Smooth muscle cell (in vitro differentiated cells): ENCODE data around the gene RBM6. TPM values are rescaled to one million over a fixed set of nuclear protein-coding genes. Genes with fewer than 3 reads are reported as not detected.

ENCODE experiments used
- DNase-seq: peaks from one replicate; lab custom pipeline; 2025; ENCODE audit not compliant: unreplicated experiment; lab: John Stamatoyannopoulos, UW
- H2AFZ ChIP-seq: fragments of 200-600 bp; sonication (generic); 2 replicates; pipeline ENCODE4 v1.6.0; 2016; ENCODE audit warnings: antibody characterized with exemption, low read depth, mild to moderate bottlenecking
- H3F3A ChIP-seq: fragments of 200-600 bp; sonication (generic); 2 replicates; pipeline ENCODE4 v1.6.0; 2017; ENCODE audit warnings: antibody characterized with exemption, low read depth
- H3K27ac ChIP-seq: fragments of 200-600 bp; sonication (generic); 2 replicates; pipeline ENCODE4 v1.5.1; 2016; ENCODE audit warnings: low read depth, mild to moderate bottlenecking
- H3K27me3 ChIP-seq: fragments of 200-600 bp; sonication (generic); 2 replicates; pipeline ENCODE4 v1.6.1; 2016; ENCODE audit warnings: low read depth, mild to moderate bottlenecking
- H3K36me3 ChIP-seq: fragments of 200-600 bp; sonication (generic); 2 replicates; pipeline ENCODE4 v1.5.1; 2016; ENCODE audit warnings: low read depth
- H3K4me1 ChIP-seq: fragments of 200-600 bp; sonication (generic); 2 replicates; pipeline ENCODE4 v1.5.1; 2016; ENCODE audit warnings: low read depth
- H3K4me2 ChIP-seq: fragments of 200-600 bp; sonication (generic); 2 replicates; pipeline ENCODE4 v1.6.0; 2016; ENCODE audit warnings: mild to moderate bottlenecking
- H3K4me3 ChIP-seq: fragments of 200-600 bp; sonication (generic); 2 replicates; pipeline ENCODE4 v1.5.1; 2016; ENCODE audit warnings: mild to moderate bottlenecking
- H3K79me2 ChIP-seq: fragments of 200-600 bp; sonication (generic); 2 replicates; pipeline ENCODE4 v1.6.0; 2016; ENCODE audit warnings: low read depth, mild to moderate bottlenecking
- H3K9ac ChIP-seq: fragments of 200-600 bp; sonication (generic); 2 replicates; pipeline ENCODE4 v1.6.0; 2016; ENCODE audit warnings: low read depth
- H3K9me3 ChIP-seq: fragments of 200-600 bp; sonication (generic); replicated peaks from 2 replicates; pipeline ENCODE4 v1.5.1; 2016; ENCODE audit warnings: low read depth
- H4K20me1 ChIP-seq: fragments of 200-600 bp; sonication (generic); 2 replicates; pipeline ENCODE4 v1.6.0; 2016; ENCODE audit warnings: low read depth
- WGBS: methylation state at CpG from one replicate; pipeline ENCODE4 v1.1.7; 2016; ENCODE audit warnings: low lambda C conversion rate; 5-methylcytosine and 5-hydroxymethylcytosine counted together
- polyA plus RNA-seq: library from polyadenylated mRNA; unstranded; fragments of >200 nt; fragmentation: Nextera tagmentation; extraction: Ambion mirVana; gene quantifications from 2 replicates; pipeline ENCODE4 v1.2.1, GENCODE V29; 2016
- total RNA-seq: library from RNA; depleted of rRNA; stranded (reverse); fragments of >200 nt; gene quantifications from 2 replicates; pipeline ENCODE4 v1.2.3, GENCODE V29; 2014
- TF ChIP-seq, protein P1 (sequence below): fragments of 200-600 bp; sonication (generic); IDR thresholded peaks from 2 replicates; pipeline ENCODE4 v1.5.1; 2017; ENCODE audit warnings: borderline replicate concordance, mild to moderate bottlenecking, antibody characterized with exemption; ENCODE audit not compliant: insufficient read depth, poor library complexity, severe bottlenecking

RBM6 gene
- total and polyA plus RNA-seq, 2 experiments from 2014 or later, result 41.7 to 45.6 TPM

DNA sequence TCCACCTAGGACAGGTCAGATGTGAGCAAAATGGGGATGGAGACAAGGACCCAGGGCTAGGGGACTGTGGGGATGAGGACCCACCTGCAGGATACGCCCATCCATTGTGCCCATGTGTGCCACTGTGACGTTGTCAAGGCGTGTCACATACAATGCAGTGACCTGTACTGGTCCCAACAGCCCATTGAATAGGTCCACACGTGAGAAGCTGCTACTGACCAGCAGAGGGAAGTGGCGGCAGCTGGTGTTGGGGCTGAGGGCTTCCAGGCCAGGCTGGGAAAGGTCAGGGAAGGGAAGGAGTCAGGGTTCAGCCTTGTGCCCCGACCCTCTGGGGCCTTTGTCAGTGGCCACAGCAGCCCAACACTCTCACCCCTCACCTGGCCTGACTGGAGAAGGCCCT lies 41.0 kb upstream of the RBM6 start:
- H3K36me3 ChIP-seq, result no peaks in the 10 kb centered on the region
- WGBS, result 78% methylated on average over 6 of the region's 6 CpGs

DNA sequence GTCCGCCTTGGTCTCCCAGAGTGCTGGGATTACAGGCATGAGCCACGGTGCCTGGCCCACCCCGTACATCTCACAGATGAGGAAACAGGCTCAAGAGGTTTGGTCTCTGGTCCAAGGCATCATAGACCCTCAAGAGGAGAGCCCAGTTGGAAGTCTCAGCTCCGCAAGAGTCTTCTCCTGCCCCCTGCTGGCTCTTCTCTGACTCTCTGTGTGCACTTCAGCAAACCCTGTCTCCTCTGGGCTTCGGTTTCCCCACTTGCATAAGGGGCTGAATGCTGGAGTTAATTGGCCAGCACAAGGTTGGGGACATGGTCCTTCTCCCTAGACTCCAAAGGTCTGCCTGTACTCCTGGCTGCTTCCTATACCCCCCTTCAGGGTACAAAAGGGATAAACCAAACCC lies 40.1 kb upstream of the RBM6 start:
- no peaks in the 10 kb centered on the region for H3K9me3 ChIP-seq
- H3F3A ChIP-seq, result no peaks in the 10 kb centered on the region
- H3K9ac ChIP-seq, result no peak overlapping the region
- TF ChIP-seq, protein P1, sequence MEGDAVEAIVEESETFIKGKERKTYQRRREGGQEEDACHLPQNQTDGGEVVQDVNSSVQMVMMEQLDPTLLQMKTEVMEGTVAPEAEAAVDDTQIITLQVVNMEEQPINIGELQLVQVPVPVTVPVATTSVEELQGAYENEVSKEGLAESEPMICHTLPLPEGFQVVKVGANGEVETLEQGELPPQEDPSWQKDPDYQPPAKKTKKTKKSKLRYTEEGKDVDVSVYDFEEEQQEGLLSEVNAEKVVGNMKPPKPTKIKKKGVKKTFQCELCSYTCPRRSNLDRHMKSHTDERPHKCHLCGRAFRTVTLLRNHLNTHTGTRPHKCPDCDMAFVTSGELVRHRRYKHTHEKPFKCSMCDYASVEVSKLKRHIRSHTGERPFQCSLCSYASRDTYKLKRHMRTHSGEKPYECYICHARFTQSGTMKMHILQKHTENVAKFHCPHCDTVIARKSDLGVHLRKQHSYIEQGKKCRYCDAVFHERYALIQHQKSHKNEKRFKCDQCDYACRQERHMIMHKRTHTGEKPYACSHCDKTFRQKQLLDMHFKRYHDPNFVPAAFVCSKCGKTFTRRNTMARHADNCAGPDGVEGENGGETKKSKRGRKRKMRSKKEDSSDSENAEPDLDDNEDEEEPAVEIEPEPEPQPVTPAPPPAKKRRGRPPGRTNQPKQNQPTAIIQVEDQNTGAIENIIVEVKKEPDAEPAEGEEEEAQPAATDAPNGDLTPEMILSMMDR, result no peak
- no peak overlapping the region for H3K27ac ChIP-seq
- H3K36me3 ChIP-seq, result no peaks in the 10 kb centered on the region
- H3K4me3 ChIP-seq, result no peak overlapping the region
- H3K79me2 ChIP-seq, result no peaks in the 10 kb centered on the region
- peaks cover 5% of the 10 kb centered on the region for H3K4me1 ChIP-seq
- H2AFZ ChIP-seq, result no peak overlapping the region
- no peaks in the 10 kb centered on the region for H4K20me1 ChIP-seq
- no peak for DNase-seq
- 69% methylated on average over 5 of the region's 5 CpGs for WGBS
- H3K27me3 ChIP-seq, result no peaks in the 10 kb centered on the region
- H3K4me2 ChIP-seq, result no peak overlapping the region

More for the DNA sequence above, 41.0 kb upstream of the RBM6 start:
- TF ChIP-seq, protein P1, result no peak
- peaks cover 3% of the 10 kb centered on the region for H3K4me1 ChIP-seq
- H2AFZ ChIP-seq, result no peak overlapping the region
- H3K27ac ChIP-seq, result no peak overlapping the region
- H3K4me2 ChIP-seq, result no peak overlapping the region
- no peaks in the 10 kb centered on the region for H3K9me3 ChIP-seq
- H3K9ac ChIP-seq, result no peak overlapping the region
- DNase-seq, result no peak
- H3K27me3 ChIP-seq, result no peaks in the 10 kb centered on the region
- no peak overlapping the region for H3K4me3 ChIP-seq
- no peaks in the 10 kb centered on the region for H3K79me2 ChIP-seq
- H3F3A ChIP-seq, result no peaks in the 10 kb centered on the region
- H4K20me1 ChIP-seq, result no peaks in the 10 kb centered on the region

DNA sequence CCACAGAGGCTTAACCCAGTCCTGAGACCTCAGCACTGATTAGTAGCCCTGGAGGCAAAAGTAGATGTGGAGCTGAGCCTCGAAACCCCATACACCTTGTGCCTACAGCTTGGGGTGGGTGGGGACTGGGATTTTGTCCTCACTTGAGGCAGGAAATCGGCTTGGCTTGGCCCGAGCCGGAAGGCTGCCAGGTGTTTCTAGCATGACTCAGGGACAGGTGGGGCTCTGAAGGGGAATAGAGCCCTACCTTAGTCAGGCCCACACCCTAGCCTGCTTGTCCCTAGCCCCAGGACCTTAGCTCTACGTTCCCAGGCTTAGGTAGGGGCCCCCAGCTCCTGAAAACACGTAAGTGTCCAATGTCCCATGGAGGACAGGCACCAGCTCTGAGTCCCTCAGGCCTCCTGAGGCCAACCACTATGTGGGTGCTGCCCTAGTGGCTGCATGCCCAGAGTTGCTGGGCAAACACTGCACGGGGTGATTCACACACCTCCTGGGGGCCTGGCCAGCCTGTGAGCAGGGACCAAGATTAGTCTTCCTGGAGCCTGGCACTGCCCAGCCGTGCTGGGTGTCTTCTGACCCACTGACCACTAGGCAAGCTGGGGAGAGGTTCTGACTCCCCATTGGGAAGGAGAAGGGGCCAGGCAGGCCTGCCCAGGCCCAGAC lies 39.3 kb upstream of the RBM6 start:
- 74% methylated on average over 7 of the region's 8 CpGs for WGBS
- no peaks in the 10 kb centered on the region for H4K20me1 ChIP-seq

More for the DNA sequence above, 39.3 kb upstream of the RBM6 start:
- H3F3A ChIP-seq, result peaks cover 2% of the 10 kb centered on the region
- H3K27ac ChIP-seq, result no peak overlapping the region
- no peak overlapping the region for H3K9ac ChIP-seq
- H3K4me1 ChIP-seq, result peaks cover 5% of the 10 kb centered on the region
- H3K36me3 ChIP-seq, result no peaks in the 10 kb centered on the region
- no peak overlapping the region for H3K4me2 ChIP-seq
- DNase-seq, result no peak
- no peaks in the 10 kb centered on the region for H3K27me3 ChIP-seq
- TF ChIP-seq, protein P1, result no peak
- no peaks in the 10 kb centered on the region for H3K9me3 ChIP-seq
- no peak overlapping the region for H2AFZ ChIP-seq
- H3K79me2 ChIP-seq, result no peaks in the 10 kb centered on the region
- no peak overlapping the region for H3K4me3 ChIP-seq
